K562 (cell line): Measurements from ENCODE around the gene ATAD2B.

ENCODE experiments used
- ATF7 ChIP-seq: fragments of 450-650 bp; IDR thresholded peaks from 2 replicates; pipeline ENCODE4 v1.7.1; 2014; ENCODE audit warnings: mild to moderate bottlenecking, moderate library complexity
- DPF2 ChIP-seq: fragments of 450-650 bp; IDR thresholded peaks from 2 replicates; pipeline ENCODE4 v1.6.1; 2016
- GABPA ChIP-seq: fragments of 200-800 bp; sonication (Bioruptor generic); conservative IDR thresholded peaks from 2 replicates; pipeline ENCODE4 v1.6.1; 2016; ENCODE audit warnings: low read depth, missing genetic modification characterization, missing compliant biosample characterization
- NFE2 ChIP-seq: IDR thresholded peaks from 2 replicates; pipeline ENCODE4 v1.6.1; 2014; ENCODE audit warnings: antibody characterized with exemption, low read depth
- SMARCB1 ChIP-seq: IDR thresholded peaks from 2 replicates; pipeline ENCODE4 v1.6.1; 2011; ENCODE audit warnings: improper control_type of control experiment, low read depth; ENCODE audit not compliant: insufficient read length
- TAL1 ChIP-seq: fragments of 450-650 bp; IDR thresholded peaks from 2 replicates; pipeline ENCODE4 v1.6.1; 2016; ENCODE audit warnings: mild to moderate bottlenecking
- TCF7L2 ChIP-seq: fragments of 150-350 bp; IDR thresholded peaks from 2 replicates; pipeline ENCODE4 v1.6.1; 2016; ENCODE audit warnings: low read depth, mild to moderate bottlenecking, low read length, moderate library complexity
- ZNF274 ChIP-seq: IDR thresholded peaks from 2 replicates; pipeline ENCODE4 v1.6.1; 2011; ENCODE audit warnings: low read depth, mild to moderate bottlenecking, low read length, moderate library complexity, borderline replicate concordance
- ZNF551 ChIP-seq: fragments of 250-450 bp; sonication (Bioruptor Pico); IDR thresholded peaks from 2 replicates; pipeline ENCODE4 v1.5.0; 2021; ENCODE audit warnings: mild to moderate bottlenecking, moderate library complexity
- ZNF766 ChIP-seq: fragments of 200-800 bp; sonication (Bioruptor generic); conservative IDR thresholded peaks from 2 replicates; pipeline ENCODE4 v1.6.1; 2016; ENCODE audit warnings: missing genetic modification characterization, missing compliant biosample characterization
- TF ChIP-seq, protein P1 (sequence below): fragments of 250-450 bp; sonication (Bioruptor Pico); IDR thresholded peaks from 2 replicates; pipeline ENCODE4 v1.5.0; 2020; ENCODE audit warnings: mild to moderate bottlenecking
- TF ChIP-seq, protein P2 (sequence below), 2 experiments: IDR thresholded peaks; 2 replicates each; pipeline ENCODE4 v1.6.1; 2011; ENCODE audit warnings: borderline replicate concordance in 1 of 2, control low read depth in 1 of 2, low read depth in 1 of 2, low read length in 1 of 2, mild to moderate bottlenecking in 1 of 2, mixed read lengths in 1 of 2, moderate library complexity in 1 of 2; ENCODE audit not compliant: insufficient read depth in 1 of 2, insufficient read length in 1 of 2, poor library complexity in 1 of 2, severe bottlenecking in 1 of 2; ENCODE audit errors: extremely low read depth in 1 of 2
- TF ChIP-seq, protein P3 (sequence below), 3 experiments: IDR thresholded peaks in 2 of 3; conservative IDR thresholded peaks in 1 of 3; 2 replicates each; pipeline ENCODE4 v1.5.1; 2011 to 2012; ENCODE audit warnings: low read length in 3 of 3, mild to moderate bottlenecking in 3 of 3, control low read depth in 2 of 3, improper control_type of control experiment in 1 of 3, inconsistent platforms in 1 of 3, low read depth in 1 of 3, mixed read lengths in 1 of 3, moderate library complexity in 1 of 3; ENCODE audit not compliant: insufficient read depth in 2 of 3
- TF ChIP-seq, protein P4 (sequence below): fragments of 250-450 bp; sonication (Bioruptor Pico); IDR thresholded peaks from 2 replicates; pipeline ENCODE4 v1.5.0; 2021; ENCODE audit warnings: mild to moderate bottlenecking, moderate library complexity

DNA sequence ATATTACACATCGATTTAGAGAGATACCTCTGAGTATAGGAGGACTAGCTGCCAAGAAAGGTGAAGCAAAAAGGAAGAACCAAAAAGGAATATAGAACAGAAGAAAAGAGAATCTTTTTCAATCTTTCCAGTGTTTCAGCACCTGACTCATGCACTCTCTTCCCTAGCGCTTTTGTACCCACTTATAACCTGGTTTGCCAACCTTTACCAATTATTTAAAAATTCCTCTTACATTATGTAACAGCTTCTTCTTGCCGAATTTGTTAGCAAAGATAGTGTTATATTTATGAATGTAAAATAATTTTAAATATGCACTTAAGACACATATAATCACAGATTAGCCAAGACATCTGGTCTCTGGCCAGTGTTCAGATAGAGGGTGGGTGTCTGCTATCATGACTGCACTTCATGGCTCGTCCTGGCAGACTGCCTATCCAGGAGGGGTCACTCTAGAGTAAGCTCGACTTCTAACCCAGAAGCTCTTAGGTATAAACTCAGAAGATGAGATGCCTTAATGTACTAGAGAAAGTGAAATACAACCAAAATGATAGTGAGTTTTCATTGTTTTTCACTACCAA is 122.9 kb downstream of the ATAD2B start:
- TF ChIP-seq ATF7 (no peak), ZNF766 (CRISPR knock-in tag) (no peak), ZNF551 (no peak), SMARCB1 (no peak), DPF2 (peak; percentile 33; the same call in 1 of the 2 replicates), GABPA (tag) (no peak), NFE2 (no peak), TCF7L2 (no peak), TAL1 (peak; percentile 45; the same call in 1 of the 2 replicates), ZNF274 (no peak)
- TF ChIP-seq, protein P1, sequence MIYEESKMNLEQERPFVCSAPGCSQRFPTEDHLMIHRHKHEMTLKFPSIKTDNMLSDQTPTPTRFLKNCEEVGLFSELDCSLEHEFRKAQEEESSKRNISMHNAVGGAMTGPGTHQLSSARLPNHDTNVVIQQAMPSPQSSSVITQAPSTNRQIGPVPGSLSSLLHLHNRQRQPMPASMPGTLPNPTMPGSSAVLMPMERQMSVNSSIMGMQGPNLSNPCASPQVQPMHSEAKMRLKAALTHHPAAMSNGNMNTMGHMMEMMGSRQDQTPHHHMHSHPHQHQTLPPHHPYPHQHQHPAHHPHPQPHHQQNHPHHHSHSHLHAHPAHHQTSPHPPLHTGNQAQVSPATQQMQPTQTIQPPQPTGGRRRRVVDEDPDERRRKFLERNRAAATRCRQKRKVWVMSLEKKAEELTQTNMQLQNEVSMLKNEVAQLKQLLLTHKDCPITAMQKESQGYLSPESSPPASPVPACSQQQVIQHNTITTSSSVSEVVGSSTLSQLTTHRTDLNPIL (CRISPR knock-in tag) = no peak
- TF ChIP-seq, protein P2, sequence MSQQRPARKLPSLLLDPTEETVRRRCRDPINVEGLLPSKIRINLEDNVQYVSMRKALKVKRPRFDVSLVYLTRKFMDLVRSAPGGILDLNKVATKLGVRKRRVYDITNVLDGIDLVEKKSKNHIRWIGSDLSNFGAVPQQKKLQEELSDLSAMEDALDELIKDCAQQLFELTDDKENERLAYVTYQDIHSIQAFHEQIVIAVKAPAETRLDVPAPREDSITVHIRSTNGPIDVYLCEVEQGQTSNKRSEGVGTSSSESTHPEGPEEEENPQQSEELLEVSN (IDR thresholded peaks at IDR 0.05; ENCODE audit: borderline replicate concordance in 1 of 2, extremely low read depth in 1 of 2, insufficient read depth in 1 of 2, insufficient read length in 1 of 2, low read depth in 1 of 2, low read length in 1 of 2, poor library complexity in 1 of 2, severe bottlenecking in 1 of 2) = no peak
- TF ChIP-seq, protein P3, sequence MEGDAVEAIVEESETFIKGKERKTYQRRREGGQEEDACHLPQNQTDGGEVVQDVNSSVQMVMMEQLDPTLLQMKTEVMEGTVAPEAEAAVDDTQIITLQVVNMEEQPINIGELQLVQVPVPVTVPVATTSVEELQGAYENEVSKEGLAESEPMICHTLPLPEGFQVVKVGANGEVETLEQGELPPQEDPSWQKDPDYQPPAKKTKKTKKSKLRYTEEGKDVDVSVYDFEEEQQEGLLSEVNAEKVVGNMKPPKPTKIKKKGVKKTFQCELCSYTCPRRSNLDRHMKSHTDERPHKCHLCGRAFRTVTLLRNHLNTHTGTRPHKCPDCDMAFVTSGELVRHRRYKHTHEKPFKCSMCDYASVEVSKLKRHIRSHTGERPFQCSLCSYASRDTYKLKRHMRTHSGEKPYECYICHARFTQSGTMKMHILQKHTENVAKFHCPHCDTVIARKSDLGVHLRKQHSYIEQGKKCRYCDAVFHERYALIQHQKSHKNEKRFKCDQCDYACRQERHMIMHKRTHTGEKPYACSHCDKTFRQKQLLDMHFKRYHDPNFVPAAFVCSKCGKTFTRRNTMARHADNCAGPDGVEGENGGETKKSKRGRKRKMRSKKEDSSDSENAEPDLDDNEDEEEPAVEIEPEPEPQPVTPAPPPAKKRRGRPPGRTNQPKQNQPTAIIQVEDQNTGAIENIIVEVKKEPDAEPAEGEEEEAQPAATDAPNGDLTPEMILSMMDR (IDR thresholded peaks at IDR 0.05 in 2 of 3, conservative IDR thresholded peaks at IDR 0.05 in 1 of 3; ENCODE audit: insufficient read depth in 2 of 3, low read depth in 1 of 3, low read length in 3 of 3) = peak; percentile 54 to 76 (median 69)
- TF ChIP-seq, protein P4, sequence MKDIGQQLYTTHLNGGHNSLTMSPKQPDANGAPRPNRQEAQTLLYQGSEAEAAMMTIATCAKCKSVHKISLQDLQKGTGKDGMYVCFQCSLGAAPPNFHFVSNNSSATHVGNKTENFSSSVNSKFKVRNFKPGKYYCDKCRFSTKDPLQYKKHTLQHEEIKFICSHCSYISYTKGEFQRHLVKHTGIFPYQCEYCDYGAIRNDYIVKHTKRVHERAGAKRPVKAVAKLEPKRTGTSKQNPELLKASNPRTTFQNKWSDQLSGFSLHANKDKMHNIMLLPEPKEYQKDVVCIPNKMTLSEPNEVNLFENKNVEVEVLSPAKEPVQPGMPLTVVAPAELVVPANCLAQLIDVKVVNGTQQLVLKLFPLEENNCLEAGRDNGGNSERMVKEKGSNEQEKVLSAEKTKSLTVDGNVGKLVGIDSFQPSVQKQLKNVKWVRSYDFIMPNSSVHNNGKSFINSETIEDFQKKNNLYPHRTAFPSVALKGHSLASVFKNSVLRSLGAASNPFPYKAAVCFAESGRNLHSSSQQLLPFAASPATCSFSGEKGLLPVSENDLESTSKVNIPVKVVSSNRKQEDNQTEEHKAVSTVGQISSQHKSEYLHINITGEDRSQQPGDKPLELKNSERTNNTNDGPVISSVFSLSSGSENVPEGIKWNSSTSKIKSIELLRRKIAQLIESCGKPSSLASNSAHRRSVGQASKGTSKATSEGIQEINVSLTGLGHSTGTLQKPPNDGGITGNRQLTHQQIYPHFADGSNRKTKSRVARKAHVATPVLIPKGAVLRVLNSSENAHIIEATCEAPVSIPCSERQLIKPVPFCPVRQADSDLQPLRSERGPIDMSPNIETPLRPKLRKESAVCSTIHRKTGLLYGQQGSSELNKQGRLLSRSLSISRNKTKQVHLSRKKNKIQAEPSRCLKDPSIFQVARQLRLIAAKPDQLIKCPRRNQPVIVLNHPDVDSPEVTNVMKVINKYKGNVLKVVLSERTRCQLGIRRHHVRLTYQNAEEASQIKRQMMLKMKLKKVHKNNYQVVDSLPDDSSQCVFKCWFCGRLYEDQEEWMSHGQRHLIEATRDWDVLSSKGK (CRISPR knock-in tag) = no peak
